ENCODE data around the gene HDAC10. TPM values are rescaled to one million over a fixed set of nuclear protein-coding genes. Genes with fewer than 3 reads are reported as not detected.
A peak's percentile ranks its signal among the peaks of the same experiment; 100 is the strongest.

Gene HDAC10
- total RNA-seq, 4 donors from 2014 or later: 36.4 to 60.7 (median 45.7) TPM

- no peak for DNase-seq (ENCODE audit: low spot score in 2 of 2)
- TF ChIP-seq POLR2A (IDR thresholded peaks at IDR 0.05): no peak
- intact Hi-C loops (cut with DNase I; ENCODE audit: low total_unique reads): no loop called here
- H3K4me3 ChIP-seq (ENCODE audit: low read depth, poor library complexity, severe bottlenecking): no peak overlapping the region
- WGBS, 2 donors: 88 to 90% methylated on average over 16 to 31 of the region's 32 CpGs
Observed at GRCh38 chr22:50210378-50211139, 40.5 kb downstream of the HDAC10 start.

GRCh38 chr22:50209893-50210292 is 41.2 kb downstream of the HDAC10 start:
- no peak for TF ChIP-seq POLR2A (IDR thresholded peaks at IDR 0.05)
- peak in 1 of 3 donors; percentile 42 for TF ChIP-seq CTCF (IDR thresholded peaks at IDR 0.05)
- H3K4me3 ChIP-seq (ENCODE audit: low read depth, poor library complexity, severe bottlenecking): no peak overlapping the region
- 50 to 63% methylated on average over 17 to 20 of the region's 20 CpGs for WGBS, 2 donors
- no peak for DNase-seq (ENCODE audit: low spot score in 2 of 2)
- intact Hi-C loops (cut with DNase I; ENCODE audit: low total_unique reads): loop anchor here (10.0 kb wide), 1 partner anchor 55 kb away; no protein-coding TSS in a partner anchor

GRCh38 chr22:50208939-50209892 is 41.8 kb downstream of the HDAC10 start:
- WGBS, 2 donors: 76 to 77% methylated on average over 25 to 30 of the region's 31 CpGs
- intact Hi-C loops (cut with DNase I; ENCODE audit: low total_unique reads): loop anchor here (10.0 kb wide), 1 partner anchor 54 kb away; no protein-coding TSS in a partner anchor
- DNase-seq (ENCODE audit: low spot score in 2 of 2): peak in 1 of 2 donors; percentile 84

GRCh38 chr22:50208430-50208938 is 42.6 kb downstream of the HDAC10 start:
- intact Hi-C loops (cut with DNase I; ENCODE audit: low total_unique reads): loop anchor here (10.0 kb wide), 1 partner anchor 54 kb away; no protein-coding TSS in a partner anchor

More at GRCh38 chr22:50208939-50209892, 41.8 kb downstream of the HDAC10 start:
- H3K4me3 ChIP-seq (ENCODE audit: low read depth, poor library complexity, severe bottlenecking): no peak overlapping the region
- TF ChIP-seq CTCF (IDR thresholded peaks at IDR 0.05): no peak
- no peak for TF ChIP-seq POLR2A (IDR thresholded peaks at IDR 0.05)

GRCh38 chr22:50207383-50208140 is 43.5 kb downstream of the HDAC10 start:
- no peak for DNase-seq (ENCODE audit: low spot score in 2 of 2)

More at GRCh38 chr22:50208430-50208938, 42.6 kb downstream of the HDAC10 start:
- TF ChIP-seq CTCF (IDR thresholded peaks at IDR 0.05) (no peak), POLR2A (IDR thresholded peaks at IDR 0.05) (no peak)
- no peak for DNase-seq (ENCODE audit: low spot score in 2 of 2)
- WGBS, 2 donors: 85 to 86% methylated on average over 19 to 22 of the region's 22 CpGs
- no peak overlapping the region for H3K4me3 ChIP-seq (ENCODE audit: low read depth, poor library complexity, severe bottlenecking)

More at GRCh38 chr22:50207383-50208140, 43.5 kb downstream of the HDAC10 start:
- intact Hi-C loops (cut with DNase I; ENCODE audit: low total_unique reads): loop anchor here (10.0 kb wide), 1 partner anchor 53 kb away; no protein-coding TSS in a partner anchor
- TF ChIP-seq CTCF (IDR thresholded peaks at IDR 0.05) (no peak), POLR2A (IDR thresholded peaks at IDR 0.05) (no peak)
- 77 to 78% methylated on average over 11 to 18 of the region's 23 CpGs for WGBS, 2 donors
- no peak overlapping the region for H3K4me3 ChIP-seq (ENCODE audit: low read depth, poor library complexity, severe bottlenecking)
